GM12875 (cell line): ENCODE results near the gene CD320.

Experiments
- H3K4me3 ChIP-seq: one replicate; pipeline ENCODE4 v1.5.1; 2011; ENCODE audit warnings: low read depth, low read length, control low read depth
- CTCF ChIP-seq: IDR thresholded peaks from 2 replicates; pipeline ENCODE4 v1.5.1; 2011; ENCODE audit warnings: low read depth, mild to moderate bottlenecking, control low read depth, inconsistent platforms, low read length, moderate library complexity, borderline replicate concordance; ENCODE audit not compliant: insufficient read depth

The CD320 gene

GRCh38 chr19:8254286-8255001 is 53.7 kb downstream of the CD320 start:
- TF ChIP-seq CTCF: no peak
- no peak overlapping the region for H3K4me3 ChIP-seq

GRCh38 chr19:8253678-8254077 is 54.5 kb downstream of the CD320 start:
- TF ChIP-seq CTCF: no peak

GRCh38 chr19:8252922-8253589 is 55.1 kb downstream of the CD320 start:
- TF ChIP-seq CTCF: peak; percentile 82
- H3K4me3 ChIP-seq: no peak overlapping the region

More at GRCh38 chr19:8253678-8254077, 54.5 kb downstream of the CD320 start:
- no peak overlapping the region for H3K4me3 ChIP-seq
